Neural crest cell (in vitro differentiated cells): ENCODE measurements around the gene ZGPAT. TPM values are rescaled to one million over a fixed set of nuclear protein-coding genes. Genes with fewer than 3 reads are reported as not detected.
"Not testable (repeated sequence)": the region's sequence is repeated elsewhere in the genome, so short reads cannot be mapped to it uniquely, and the experiment has no call there.

ENCODE experiments used
- DNase-seq: peaks from one replicate; pipeline ENCODE4 v3.0.0; 2021; ENCODE audit warnings: low read depth, mixed read lengths, low spot score
- H3K27ac Mint-ChIP-seq: one replicate; pipeline ENCODE4 v1.8.0; 2021; ENCODE audit warnings: mild to moderate bottlenecking, mixed read lengths; ENCODE audit not compliant: unreplicated experiment
- H3K27me3 Mint-ChIP-seq: 2 replicates; pipeline ENCODE4 v1.8.0; 2021; ENCODE audit warnings: low read depth, mild to moderate bottlenecking, mixed read lengths
- H3K36me3 Mint-ChIP-seq: 2 replicates; pipeline ENCODE4 v1.8.0; 2021; ENCODE audit warnings: low read depth, mild to moderate bottlenecking, mixed read lengths
- H3K4me1 Mint-ChIP-seq: 2 replicates; pipeline ENCODE4 v1.8.0; 2021; ENCODE audit warnings: mixed read lengths
- H3K4me3 Mint-ChIP-seq: one replicate; pipeline ENCODE4 v1.8.0; 2021; ENCODE audit warnings: mild to moderate bottlenecking, mixed read lengths
- H3K9me3 Mint-ChIP-seq: 2 replicates; pipeline ENCODE4 v1.8.0; 2021; ENCODE audit warnings: mixed read lengths
- total RNA-seq: library from RNA; stranded (reverse); gene quantifications from 2 replicates; pipeline ENCODE4 v1.2.1, GENCODE V29; 2021
- TF ChIP-seq, protein P1 (sequence below): fragments of 200-600 bp; sonication (generic); conservative IDR thresholded peaks from 2 replicates; pipeline ENCODE4 v1.5.0; 2021; ENCODE audit warnings: antibody characterized with exemption, mild to moderate bottlenecking

The ZGPAT gene
- total RNA-seq, 1 donor from 2014 or later: 31.3 TPM

DNA sequence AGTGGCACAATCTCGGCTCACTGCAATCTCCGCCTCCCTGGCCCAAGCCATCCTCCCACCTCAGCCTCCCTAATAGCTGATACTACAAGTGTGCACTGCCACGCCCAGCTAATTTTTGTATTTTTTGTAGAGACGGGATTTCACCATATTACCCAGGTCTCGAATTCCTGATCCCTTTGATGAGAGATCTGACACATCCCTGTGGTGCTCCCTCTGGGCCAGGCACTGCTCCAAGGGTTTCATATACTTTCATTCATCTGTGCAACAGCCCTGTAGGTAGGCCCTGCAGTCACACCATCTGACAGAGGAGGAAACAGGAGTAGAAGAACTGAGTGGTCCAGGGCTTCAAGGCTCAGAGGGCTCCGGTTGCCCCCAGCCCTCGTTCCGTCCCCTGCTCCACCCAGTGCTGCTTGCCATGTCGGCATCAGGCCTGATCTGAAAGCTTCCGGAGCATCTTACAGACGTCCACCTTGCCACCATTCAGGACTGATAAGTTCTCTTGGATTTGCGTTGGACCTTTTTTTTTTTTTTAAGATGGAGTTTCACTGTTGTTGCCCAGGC lies 3.3 kb downstream of the ZGPAT start:
- TF ChIP-seq, protein P1, sequence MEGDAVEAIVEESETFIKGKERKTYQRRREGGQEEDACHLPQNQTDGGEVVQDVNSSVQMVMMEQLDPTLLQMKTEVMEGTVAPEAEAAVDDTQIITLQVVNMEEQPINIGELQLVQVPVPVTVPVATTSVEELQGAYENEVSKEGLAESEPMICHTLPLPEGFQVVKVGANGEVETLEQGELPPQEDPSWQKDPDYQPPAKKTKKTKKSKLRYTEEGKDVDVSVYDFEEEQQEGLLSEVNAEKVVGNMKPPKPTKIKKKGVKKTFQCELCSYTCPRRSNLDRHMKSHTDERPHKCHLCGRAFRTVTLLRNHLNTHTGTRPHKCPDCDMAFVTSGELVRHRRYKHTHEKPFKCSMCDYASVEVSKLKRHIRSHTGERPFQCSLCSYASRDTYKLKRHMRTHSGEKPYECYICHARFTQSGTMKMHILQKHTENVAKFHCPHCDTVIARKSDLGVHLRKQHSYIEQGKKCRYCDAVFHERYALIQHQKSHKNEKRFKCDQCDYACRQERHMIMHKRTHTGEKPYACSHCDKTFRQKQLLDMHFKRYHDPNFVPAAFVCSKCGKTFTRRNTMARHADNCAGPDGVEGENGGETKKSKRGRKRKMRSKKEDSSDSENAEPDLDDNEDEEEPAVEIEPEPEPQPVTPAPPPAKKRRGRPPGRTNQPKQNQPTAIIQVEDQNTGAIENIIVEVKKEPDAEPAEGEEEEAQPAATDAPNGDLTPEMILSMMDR: no peak
- Mint-ChIP-seq H3K27me3 (no peaks in the 10 kb centered on the region), H3K4me3 (peak overlapping the region; percentile 88), H3K27ac (no peak overlapping the region), H3K4me1 (peaks cover 24% of the 10 kb centered on the region), H3K36me3 (peaks cover 35% of the 10 kb centered on the region), H3K9me3 (peaks cover 8% of the 10 kb centered on the region)
- no peak for DNase-seq

DNA sequence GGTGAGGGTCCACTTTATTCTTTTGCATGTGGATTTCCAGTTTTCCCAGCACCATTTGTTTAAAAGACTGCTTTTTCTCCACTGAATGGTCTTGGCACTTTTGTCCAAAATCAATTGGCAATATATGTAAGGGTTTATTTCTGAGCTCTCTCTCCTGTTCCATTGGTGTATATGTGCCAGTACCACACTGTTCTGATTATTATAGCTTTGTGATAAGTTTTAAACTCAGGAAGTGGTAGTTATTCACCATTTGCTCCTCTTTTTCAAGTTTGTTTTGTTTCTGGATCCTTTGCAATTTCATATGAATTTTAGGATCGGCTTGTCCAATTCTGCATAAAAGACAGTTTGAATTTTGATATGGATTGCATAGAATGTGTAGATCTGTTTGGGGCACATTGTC lies 4.4 kb downstream of the ZGPAT start:
- DNase-seq: no peak
- Mint-ChIP-seq H3K27me3 (no peaks in the 10 kb centered on the region), H3K4me3 (peak overlapping the region; percentile 71), H3K36me3 (peaks cover 43% of the 10 kb centered on the region), H3K9me3 (peaks cover 9% of the 10 kb centered on the region), H3K27ac (no peak overlapping the region), H3K4me1 (peaks cover 15% of the 10 kb centered on the region)
- TF ChIP-seq, protein P1: no peak

DNA sequence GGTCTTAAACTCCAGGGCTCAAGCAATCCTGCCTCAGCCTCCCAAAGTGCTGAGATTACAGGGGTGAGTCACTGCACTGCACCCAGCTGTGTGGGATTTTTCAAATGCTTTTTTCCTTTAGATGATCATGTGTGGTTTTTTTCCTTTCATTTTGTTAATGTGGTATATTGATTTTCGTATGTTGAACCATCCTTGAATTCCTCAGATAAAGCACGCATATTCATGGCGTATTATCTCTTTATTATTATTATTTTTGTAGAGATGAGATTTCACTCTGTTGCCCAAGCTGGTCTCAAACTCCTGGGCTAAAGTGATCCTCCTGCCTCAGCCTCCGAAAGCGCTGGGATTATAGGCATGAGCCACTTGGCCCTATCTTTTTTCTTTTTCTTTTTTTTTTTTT lies 7.0 kb downstream of the ZGPAT start:
- no peak overlapping the region for H3K27ac Mint-ChIP-seq
- no peak for DNase-seq
- TF ChIP-seq, protein P1: no peak
- peaks cover 7% of the 10 kb centered on the region for H3K4me1 Mint-ChIP-seq
- H3K4me3 Mint-ChIP-seq: no peak overlapping the region
- peaks cover 13% of the 10 kb centered on the region for H3K9me3 Mint-ChIP-seq
- H3K36me3 Mint-ChIP-seq: peaks cover 54% of the 10 kb centered on the region
- no peaks in the 10 kb centered on the region for H3K27me3 Mint-ChIP-seq

DNA sequence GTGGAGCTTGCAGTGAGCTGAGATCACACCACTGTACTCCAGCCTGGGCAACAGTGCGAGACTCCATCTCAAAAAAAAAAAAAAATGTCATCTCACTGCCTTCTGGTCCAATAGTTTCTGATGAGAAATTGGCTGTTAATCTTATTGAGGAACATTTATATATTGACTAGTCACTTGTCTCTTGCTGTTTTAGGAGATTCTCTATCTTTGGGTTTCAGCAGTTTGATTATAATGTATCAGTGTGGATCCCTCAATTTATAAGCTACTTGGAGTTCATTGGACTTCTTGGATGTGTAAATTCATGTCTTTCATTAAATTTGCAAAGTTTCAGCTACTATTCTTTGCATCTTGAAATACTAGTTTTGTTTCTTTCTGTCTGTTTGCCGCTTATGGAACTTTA lies 11.2 kb downstream of the ZGPAT start:
- DNase-seq: no peak
- H3K36me3 Mint-ChIP-seq: peaks cover 55% of the 10 kb centered on the region
- TF ChIP-seq, protein P1: no peak
- H3K9me3 Mint-ChIP-seq: peaks cover 9% of the 10 kb centered on the region
- no peaks in the 10 kb centered on the region for H3K4me1 Mint-ChIP-seq
- no peaks in the 10 kb centered on the region for H3K27me3 Mint-ChIP-seq
- no peak overlapping the region for H3K4me3 Mint-ChIP-seq
- no peak overlapping the region for H3K27ac Mint-ChIP-seq

DNA sequence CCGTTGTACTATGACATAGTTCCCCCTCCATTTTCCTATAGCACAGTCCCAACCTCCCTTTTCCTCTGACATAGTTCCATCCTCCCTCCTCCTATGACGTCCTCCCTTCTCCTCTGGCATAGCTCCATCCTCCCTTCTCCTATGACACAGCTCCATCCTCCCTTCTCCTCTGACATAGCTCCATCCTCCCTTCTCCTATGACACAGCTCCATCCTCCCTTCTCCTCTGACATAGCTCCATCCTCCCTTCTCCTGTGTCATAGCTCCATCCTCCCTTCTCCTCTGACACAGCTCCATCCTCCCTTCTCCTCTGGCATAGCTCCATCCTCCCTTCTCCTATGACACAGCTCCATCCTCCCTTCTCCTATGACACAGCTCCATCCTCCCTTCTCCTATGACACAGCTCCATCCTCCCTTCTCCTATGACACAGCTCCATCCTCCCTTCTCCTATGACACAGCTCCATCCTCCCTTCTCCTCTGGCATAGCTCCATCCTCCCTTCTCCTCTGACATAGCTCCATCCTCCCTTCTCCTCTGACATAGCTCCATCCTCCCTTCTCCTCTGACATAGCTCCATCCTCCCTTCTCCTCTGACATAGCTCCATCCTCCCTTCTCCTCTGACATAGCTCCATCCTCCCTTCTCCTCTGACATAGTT lies 15.3 kb downstream of the ZGPAT start:
- H3K9me3 Mint-ChIP-seq: not testable (repeated sequence)

DNA sequence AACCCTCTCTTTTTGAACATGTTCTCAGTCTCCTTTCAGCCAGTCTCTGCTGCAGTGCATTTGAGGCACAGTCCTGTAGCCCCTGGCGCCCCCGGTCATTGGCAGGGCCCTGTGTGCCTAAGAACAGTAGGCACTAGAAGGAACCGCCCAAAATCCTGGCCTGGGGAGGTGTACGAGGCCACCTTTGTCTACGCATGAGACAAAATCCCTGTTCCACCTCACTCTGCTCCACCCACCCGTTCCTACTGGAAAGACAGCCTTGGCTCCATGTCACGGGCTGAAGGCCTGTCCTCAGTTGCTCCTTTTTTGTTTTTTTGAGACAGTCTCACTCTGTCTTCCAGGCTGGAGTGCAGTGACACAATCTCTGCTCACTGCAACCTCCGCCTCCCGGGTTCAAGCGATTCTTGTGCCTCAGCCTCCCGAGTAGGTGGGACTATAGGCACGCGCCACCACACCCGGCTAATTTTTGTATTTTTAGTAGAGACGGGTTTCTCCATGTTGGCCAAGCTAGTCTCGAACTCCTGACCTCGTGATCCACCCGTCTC lies 22.4 kb downstream of the ZGPAT start:
- peaks cover 19% of the 10 kb centered on the region for H3K36me3 Mint-ChIP-seq
- DNase-seq, H3K9me3 Mint-ChIP-seq, H3K27me3 Mint-ChIP-seq, H3K4me1 Mint-ChIP-seq, H3K27ac Mint-ChIP-seq, H3K4me3 Mint-ChIP-seq: not testable (repeated sequence)

More for the DNA sequence above, 15.3 kb downstream of the ZGPAT start:
- H3K4me3 Mint-ChIP-seq, H3K27me3 Mint-ChIP-seq, H3K4me1 Mint-ChIP-seq, DNase-seq, H3K27ac Mint-ChIP-seq: not testable (repeated sequence)
- peaks cover 42% of the 10 kb centered on the region for H3K36me3 Mint-ChIP-seq
